Neural cell (in vitro differentiated cells): Measurements from ENCODE around the gene CACNA2D2. TPM values are rescaled to one million over a fixed set of nuclear protein-coding genes. Genes with fewer than 3 reads are reported as not detected.

Experiments
- H2AFZ ChIP-seq: fragments of 200-600, 300-800 bp; sonication (generic), shearing (Covaris generic); 2 replicates; pipeline ENCODE4 v1.6.0; 2014; ENCODE audit warnings: low read depth, mild to moderate bottlenecking, antibody characterized with exemption, low read length, moderate library complexity
- H3F3A ChIP-seq: fragments of 200-600 bp; shearing (Covaris generic); 2 replicates; pipeline ENCODE4 v1.6.1; 2016; ENCODE audit warnings: mild to moderate bottlenecking, moderate library complexity, mixed read lengths, antibody characterized with exemption, low read length; ENCODE audit not compliant: insufficient read depth, poor library complexity, severe bottlenecking
- H3K27ac ChIP-seq: fragments of 200-600, 300-800 bp; sonication (generic), shearing (Covaris generic); 2 replicates; pipeline ENCODE4 v1.5.1; 2014; ENCODE audit warnings: mild to moderate bottlenecking, low read length, moderate library complexity
- H3K27me3 ChIP-seq: fragments of 300-800, 200-600 bp; sonication (generic), shearing (Covaris generic); 2 replicates; pipeline ENCODE4 v1.6.0; 2014; ENCODE audit warnings: mild to moderate bottlenecking, low read depth, low read length, moderate library complexity; ENCODE audit not compliant: insufficient read depth
- H3K36me3 ChIP-seq: fragments of 300-800, 200-600 bp; sonication (generic), shearing (Covaris generic); 2 replicates; pipeline ENCODE4 v1.5.1; 2014; ENCODE audit warnings: mild to moderate bottlenecking, antibody characterized with exemption, low read length, moderate library complexity; ENCODE audit not compliant: insufficient read depth
- H3K4me2 ChIP-seq: fragments of 300-800, 200-600 bp; sonication (generic), shearing (Covaris generic); 2 replicates; pipeline ENCODE4 v1.6.0; 2014; ENCODE audit warnings: mild to moderate bottlenecking, low read length
- H3K4me3 ChIP-seq: fragments of 300-800, 200-600 bp; sonication (generic), shearing (Covaris generic); 2 replicates; pipeline ENCODE4 v1.5.1; 2014; ENCODE audit warnings: mild to moderate bottlenecking, low read length, moderate library complexity
- H3K79me2 ChIP-seq: fragments of 200-600 bp; shearing (Covaris generic); replicated peaks from 2 replicates; pipeline ENCODE4 v1.6.0; 2014; ENCODE audit warnings: mild to moderate bottlenecking, low read length, moderate library complexity; ENCODE audit not compliant: insufficient read depth
- H3K9ac ChIP-seq: fragments of 300-800, 200-600 bp; sonication (generic), shearing (Covaris generic); 2 replicates; pipeline ENCODE4 v1.6.1; 2016; ENCODE audit warnings: mild to moderate bottlenecking, low read length, mixed read lengths
- H3K9me2 ChIP-seq: fragments of 200-600 bp; shearing (Covaris generic); 2 replicates; pipeline ENCODE4 v1.6.1; 2016; ENCODE audit warnings: mild to moderate bottlenecking, low read length, mixed read lengths; ENCODE audit not compliant: insufficient read depth
- H3K9me3 ChIP-seq: fragments of 200-600, 300-800 bp; sonication (generic), shearing (Covaris generic); 2 replicates; pipeline ENCODE4 v1.6.1; 2016; ENCODE audit warnings: mild to moderate bottlenecking, mixed run types, low read length, moderate library complexity, mixed read lengths
- H4K20me1 ChIP-seq: fragments of 200-600 bp; shearing (Covaris generic); 2 replicates; pipeline ENCODE4 v1.6.1; 2016; ENCODE audit warnings: mild to moderate bottlenecking, mixed run types; ENCODE audit not compliant: insufficient read depth
- CTCF ChIP-seq: fragments of 450-650 bp; IDR thresholded peaks from 2 replicates; pipeline ENCODE4 v1.5.1; 2014; ENCODE audit warnings: antibody characterized with exemption, mild to moderate bottlenecking, moderate library complexity; ENCODE audit not compliant: poor library complexity, severe bottlenecking
- EP300 ChIP-seq: fragments of 450-650 bp; conservative IDR thresholded peaks from 2 replicates; pipeline ENCODE4 v1.6.1; 2014; ENCODE audit warnings: antibody characterized with exemption, mild to moderate bottlenecking, moderate library complexity; ENCODE audit not compliant: poor library complexity, severe bottlenecking
- EZH2 ChIP-seq: fragments of 200-600, 300-800 bp; shearing (Covaris generic), sonication (generic); IDR thresholded peaks from 2 replicates; pipeline ENCODE4 v1.6.1; 2014; ENCODE audit warnings: antibody characterized with exemption, low read length, borderline replicate concordance, mild to moderate bottlenecking; ENCODE audit not compliant: insufficient read depth, poor library complexity, severe bottlenecking
- MXI1 ChIP-seq: fragments of 450-650 bp; conservative IDR thresholded peaks from 2 replicates; pipeline ENCODE4 v1.6.1; 2014; ENCODE audit warnings: antibody characterized with exemption, mild to moderate bottlenecking; ENCODE audit not compliant: poor library complexity, severe bottlenecking
- POLR2AphosphoS5 ChIP-seq: IDR thresholded peaks from 2 replicates; pipeline ENCODE4 v1.6.1; 2012
- RAD21 ChIP-seq: fragments of 450-650 bp; conservative IDR thresholded peaks from 2 replicates; pipeline ENCODE4 v1.6.1; 2014; ENCODE audit warnings: antibody characterized with exemption, mild to moderate bottlenecking, moderate library complexity
- REST ChIP-seq: IDR thresholded peaks from 2 replicates; pipeline ENCODE4 v1.6.1; 2012; ENCODE audit warnings: borderline replicate concordance
- SMC3 ChIP-seq: fragments of 450-650 bp; conservative IDR thresholded peaks from 2 replicates; pipeline ENCODE4 v1.6.1; 2014; ENCODE audit warnings: antibody characterized with exemption, mild to moderate bottlenecking, moderate library complexity; ENCODE audit not compliant: poor library complexity
- TAF1 ChIP-seq: IDR thresholded peaks from 2 replicates; pipeline ENCODE4 v1.6.1; 2012; ENCODE audit warnings: low read depth
- polyA plus RNA-seq: library from polyadenylated mRNA; depleted of rRNA; stranded (reverse); fragments of >200 nt; gene quantifications from 2 replicates; pipeline ENCODE4 v1.2.3, GENCODE V29; 2014

Gene CACNA2D2
- polyA plus RNA-seq, 1 donor from 2014 or later, result 7.8 TPM

GRCh38 chr3:50473768-50474167, 29.7 kb downstream of the CACNA2D2 start:
- Histone ChIP-seq H3K27ac (no peak overlapping the region), H3F3A (no peaks in the 10 kb centered on the region), H3K4me3 (no peak overlapping the region), H2AFZ (no peak overlapping the region), H3K9me2 (no peaks in the 10 kb centered on the region), H3K79me2 (no peaks in the 10 kb centered on the region), H3K36me3 (no peaks in the 10 kb centered on the region), H3K27me3 (no peaks in the 10 kb centered on the region), H3K4me2 (no peak overlapping the region), H4K20me1 (no peaks in the 10 kb centered on the region), H3K9ac (no peak overlapping the region), H3K9me3 (no peaks in the 10 kb centered on the region)
- TF ChIP-seq EP300, result no peak
- TF ChIP-seq CTCF, result no peak
- TF ChIP-seq REST, result no peak
- TF ChIP-seq SMC3, result no peak
- TF ChIP-seq TAF1, result no peak
- TF ChIP-seq MXI1, result no peak
- TF ChIP-seq RAD21, result no peak
- TF ChIP-seq POLR2AphosphoS5, result no peak
- no peak for TF ChIP-seq EZH2

GRCh38 chr3:50472958-50473357, 30.5 kb downstream of the CACNA2D2 start:
- no peaks in the 10 kb centered on the region for H3K79me2 ChIP-seq
- H3K36me3 ChIP-seq, result no peaks in the 10 kb centered on the region
- no peak overlapping the region for H3K4me3 ChIP-seq
- TF ChIP-seq SMC3 (no peak), EP300 (no peak), TAF1 (no peak)
- no peaks in the 10 kb centered on the region for H3K27me3 ChIP-seq
- no peaks in the 10 kb centered on the region for H3F3A ChIP-seq
- H3K27ac ChIP-seq, result no peak overlapping the region
- H4K20me1 ChIP-seq, result no peaks in the 10 kb centered on the region
- no peak overlapping the region for H3K9ac ChIP-seq
- H3K9me3 ChIP-seq, result no peaks in the 10 kb centered on the region
- H3K9me2 ChIP-seq, result no peaks in the 10 kb centered on the region
- H2AFZ ChIP-seq, result no peak overlapping the region
- H3K4me2 ChIP-seq, result no peak overlapping the region

- Histone ChIP-seq H3K9me2 (no peaks in the 10 kb centered on the region), H3K27me3 (no peaks in the 10 kb centered on the region), H3K36me3 (no peaks in the 10 kb centered on the region), H3K79me2 (no peaks in the 10 kb centered on the region), H3K9me3 (no peaks in the 10 kb centered on the region), H3K4me2 (no peak overlapping the region), H3K9ac (no peak overlapping the region), H4K20me1 (no peaks in the 10 kb centered on the region), H3K4me3 (no peak overlapping the region), H3F3A (peaks cover 2% of the 10 kb centered on the region), H3K27ac (no peak overlapping the region), H2AFZ (no peak overlapping the region)
- TF ChIP-seq TAF1 (no peak), CTCF (no peak), EZH2 (no peak), EP300 (no peak), MXI1 (no peak), SMC3 (no peak)
These were observed 32.8 kb downstream of the CACNA2D2 start for GRCh38 chr3:50470658-50471057.
